CD14-positive monocyte (primary cell): Measurements from ENCODE around the gene PLPP2. TPM values are rescaled to one million over a fixed set of nuclear protein-coding genes. Genes with fewer than 3 reads are reported as not detected.

Source experiments
- DNase-seq, 3 donors: peaks; one replicate each; pipeline ENCODE4 v3.0.0-alpha.2; 2011 to 2022
- H2AFZ ChIP-seq: 2 replicates; pipeline ENCODE4 v1.6.0; 2012; ENCODE audit warnings: mild to moderate bottlenecking, low read depth, low read length, inconsistent platforms; ENCODE audit not compliant: insufficient read depth, poor library complexity, severe bottlenecking
- H3K27ac ChIP-seq, 2 donors: 1 replicate in 1 of 2; 2 replicates in 1 of 2; pipeline ENCODE4 v1.5.1; 2012 to 2013; ENCODE audit warnings: low read length in 2 of 2, control low read depth in 1 of 2, inconsistent platforms in 1 of 2, low read depth in 1 of 2, mild to moderate bottlenecking in 1 of 2
- H3K27me3 ChIP-seq, 2 donors: one replicate each; pipeline versions ENCODE4 v1.6.0 to v1.6.1; 2011 to 2013; ENCODE audit warnings: low read length in 2 of 2; ENCODE audit not compliant: control insufficient read depth in 2 of 2, insufficient read depth in 2 of 2
- H3K36me3 ChIP-seq, 2 donors: replicated peaks in 1 of 2; 1 replicate in 1 of 2; 2 replicates in 1 of 2; pipeline versions ENCODE4 v1.5.1 to v1.6.1; 2012 to 2013; ENCODE audit warnings: low read length in 2 of 2, control low read depth in 1 of 2, inconsistent platforms in 1 of 2, mild to moderate bottlenecking in 1 of 2; ENCODE audit not compliant: insufficient read depth in 2 of 2, control insufficient read depth in 1 of 2
- H3K4me1 ChIP-seq, 2 donors: 1 replicate in 1 of 2; 2 replicates in 1 of 2; pipeline versions ENCODE4 v1.5.1 to v1.6.1; 2012 to 2013; ENCODE audit warnings: low read length in 2 of 2, control low read depth in 1 of 2, inconsistent platforms in 1 of 2, mild to moderate bottlenecking in 1 of 2, moderate library complexity in 1 of 2; ENCODE audit not compliant: insufficient read depth in 2 of 2, control insufficient read depth in 1 of 2
- H3K4me2 ChIP-seq: replicated peaks from 2 replicates; pipeline ENCODE3; 2012; ENCODE audit warnings: low read length, moderate library complexity, mild to moderate bottlenecking; ENCODE audit not compliant: poor library complexity, severe bottlenecking; ENCODE audit errors: extremely low read depth
- H3K4me3 ChIP-seq, 3 experiments: fragments of 200-600 bp in 1 of 3; sonication (generic) in 1 of 3; replicated peaks in 1 of 3; 1 replicate in 2 of 3; 2 replicates in 1 of 3; pipeline ENCODE4 v1.5.1; 2011 to 2013; ENCODE audit warnings: low read length in 3 of 3, mild to moderate bottlenecking in 3 of 3, control low read depth in 2 of 3, low read depth in 2 of 3, inconsistent platforms in 1 of 3, moderate library complexity in 1 of 3
- H3K79me2 ChIP-seq: 2 replicates; pipeline ENCODE4 v1.6.0; 2012; ENCODE audit warnings: mild to moderate bottlenecking, control low read depth, inconsistent platforms, low read length, moderate library complexity; ENCODE audit not compliant: insufficient read depth
- H3K9ac ChIP-seq: 2 replicates; pipeline ENCODE4 v1.6.0; 2017; ENCODE audit warnings: low read length, mild to moderate bottlenecking; ENCODE audit not compliant: insufficient read depth, poor library complexity, severe bottlenecking
- H3K9me3 ChIP-seq, 2 donors: replicated peaks in 1 of 2; 1 replicate in 1 of 2; 2 replicates in 1 of 2; pipeline versions ENCODE4 v1.5.1 to v1.6.1; 2012 to 2013; ENCODE audit warnings: low read length in 2 of 2, control low read depth in 1 of 2; ENCODE audit not compliant: control insufficient read depth in 1 of 2, insufficient read depth in 1 of 2
- H4K20me1 ChIP-seq: 2 replicates; pipeline ENCODE4 v1.6.0; 2012; ENCODE audit warnings: mild to moderate bottlenecking, low read length, control low read depth, moderate library complexity; ENCODE audit not compliant: insufficient read depth
- H3K27ac Mint-ChIP-seq, 7 donors: one replicate each; pipeline ENCODE4 v1.8.0; 2020; ENCODE audit warnings: mild to moderate bottlenecking in 7 of 7, mixed read lengths in 7 of 7, moderate library complexity in 6 of 7, inconsistent platforms in 2 of 7
- H3K27me3 Mint-ChIP-seq, 3 donors: one replicate each; pipeline ENCODE4 v1.8.0; 2021 to 2022; ENCODE audit warnings: low read depth in 3 of 3, mild to moderate bottlenecking in 3 of 3, mixed read lengths in 3 of 3, moderate library complexity in 3 of 3, inconsistent platforms in 1 of 3
- H3K36me3 Mint-ChIP-seq, 2 donors: one replicate each; pipeline ENCODE4 v1.8.0; 2020; ENCODE audit warnings: mixed read lengths in 2 of 2, inconsistent platforms in 1 of 2, mild to moderate bottlenecking in 1 of 2
- H3K4me1 Mint-ChIP-seq: one replicate; pipeline ENCODE4 v1.8.0; 2020; ENCODE audit warnings: mild to moderate bottlenecking, mixed read lengths
- H3K4me3 Mint-ChIP-seq, 2 donors: one replicate each; pipeline ENCODE4 v1.8.0; 2020; ENCODE audit warnings: mild to moderate bottlenecking in 2 of 2, mixed read lengths in 2 of 2, moderate library complexity in 1 of 2
- H3K9me3 Mint-ChIP-seq, 7 donors: one replicate each; pipeline ENCODE4 v1.8.0; 2020 to 2022; ENCODE audit warnings: mixed read lengths in 7 of 7, mild to moderate bottlenecking in 6 of 7, moderate library complexity in 6 of 7, inconsistent platforms in 2 of 7
- WGBS: methylation state at CpG from one replicate; pipeline ENCODE4 v1.1.5; 2013; ENCODE audit warnings: missing lambda C conversion rate; ENCODE audit not compliant: insufficient coverage; 5-methylcytosine and 5-hydroxymethylcytosine counted together
- intact Hi-C, 2 donors: fragments of 100-400 bp; cut with micrococcal nuclease; formaldehyde crosslinking; loops; one replicate each; pipeline versions ENCODE4 v1.15.0 to v1.15.1; 2023
- polyA plus RNA-seq, 3 donors: library from polyadenylated mRNA; depleted of rRNA in 1 of 3; unstranded in 2 of 3; stranded (reverse) in 1 of 3; fragments of 300-500 nt in 2 of 3; fragments of >200 nt in 1 of 3; fragmentation: Illumina TruSeq in 2 of 3; gene quantifications; 1 replicate in 2 of 3; 2 replicates in 1 of 3; pipeline ENCODE4 v1.2.3, GENCODE V29; 2012 to 2021
- TF ChIP-seq, protein P1 (sequence below): fragments of 200-600 bp; IDR thresholded peaks from one replicate; pipeline ENCODE4 v1.8.0; 2022; ENCODE audit warnings: antibody characterized with exemption, mild to moderate bottlenecking

PLPP2 gene
- polyA plus RNA-seq, 3 donors: 0.01 TPM; not detected in 2

DNA sequence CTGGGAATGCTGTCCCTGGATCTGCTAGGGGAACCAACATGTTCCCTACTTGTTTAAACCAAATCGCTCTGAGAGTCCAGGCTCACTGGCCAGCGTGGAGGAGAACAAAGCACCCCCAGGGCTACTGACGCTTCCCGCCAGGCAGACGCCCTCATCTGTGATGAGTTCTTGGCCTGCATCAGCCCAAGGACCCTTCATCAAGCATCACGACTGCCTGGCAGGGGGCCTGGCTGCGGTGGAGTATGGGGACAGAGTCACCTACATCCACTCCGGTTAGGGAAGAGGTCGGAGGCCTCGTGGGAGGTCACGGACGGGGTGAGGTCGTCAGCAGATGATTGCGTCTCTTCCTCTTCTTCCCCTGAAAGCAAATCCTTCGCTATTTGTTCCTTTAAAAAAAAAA is 35.7 kb upstream of the PLPP2 start:
- H3K27me3 Mint-ChIP-seq: peaks cover 0 to 2% (median 1%) of the 10 kb centered on the region in 3 donors
- H3K79me2 ChIP-seq: peaks cover 6% of the 10 kb centered on the region
- H3K9me3 Mint-ChIP-seq: peaks cover 31 to 42% (median 41%) of the 10 kb centered on the region in 7 donors

DNA sequence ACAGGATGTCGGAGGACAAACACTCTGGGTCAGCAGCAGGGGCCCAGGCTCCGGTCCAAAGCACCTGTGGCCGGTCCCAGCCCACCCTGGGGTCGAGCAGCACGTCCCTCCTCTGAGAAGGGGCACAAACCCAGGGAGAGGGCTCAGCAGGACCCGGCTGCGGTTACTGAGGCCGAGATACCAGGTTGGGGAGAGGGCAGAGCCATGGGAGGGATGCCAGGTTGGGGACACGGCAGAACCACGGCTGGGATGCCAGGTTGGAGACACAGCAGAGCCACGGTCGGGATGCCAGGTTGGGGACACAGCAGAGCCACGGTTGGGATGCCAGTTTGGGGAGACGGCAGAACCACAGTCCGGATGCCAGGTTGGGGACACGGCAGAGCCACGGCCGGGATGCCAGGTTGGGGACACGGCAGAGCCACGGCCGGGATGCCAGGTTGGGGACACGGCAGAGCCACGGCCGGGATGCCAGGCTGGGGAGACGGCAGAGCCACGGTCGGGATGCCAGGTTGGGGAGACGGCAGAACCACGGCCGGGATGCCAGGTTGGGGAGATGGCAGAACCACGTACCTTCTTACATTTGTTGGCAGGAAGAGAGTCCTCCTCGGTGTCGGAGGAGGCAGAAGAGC is 34.8 kb upstream of the PLPP2 start:
- peaks cover 2% of the 10 kb centered on the region for H3K79me2 ChIP-seq
- over 99% methylated on average over 33 of the region's 33 CpGs for WGBS

More for the DNA sequence above, 35.7 kb upstream of the PLPP2 start:
- Histone ChIP-seq H3K9me3 (peaks cover 38 to 45% of the 10 kb centered on the region in 2 donors), H3K9ac (no peak overlapping the region), H3K4me2 (no peak overlapping the region), H2AFZ (no peak overlapping the region), H3K27me3 (no peaks in the 10 kb centered on the region), H3K4me3 (no peak overlapping the region), H3K27ac (no peak overlapping the region), H3K36me3 (peaks cover 85 to 98% of the 10 kb centered on the region in 2 donors), H3K4me1 (no peaks in the 10 kb centered on the region), H4K20me1 (peaks cover 54% of the 10 kb centered on the region)
- WGBS: 100% methylated on average over 7 of the region's 15 CpGs
- no peak overlapping the region for H3K4me3 Mint-ChIP-seq
- no peak for DNase-seq
- no peak overlapping the region for H3K27ac Mint-ChIP-seq
- H3K36me3 Mint-ChIP-seq: peaks cover 0 to 62% of the 10 kb centered on the region in 2 donors
- H3K4me1 Mint-ChIP-seq: no peaks in the 10 kb centered on the region
- TF ChIP-seq, protein P1, sequence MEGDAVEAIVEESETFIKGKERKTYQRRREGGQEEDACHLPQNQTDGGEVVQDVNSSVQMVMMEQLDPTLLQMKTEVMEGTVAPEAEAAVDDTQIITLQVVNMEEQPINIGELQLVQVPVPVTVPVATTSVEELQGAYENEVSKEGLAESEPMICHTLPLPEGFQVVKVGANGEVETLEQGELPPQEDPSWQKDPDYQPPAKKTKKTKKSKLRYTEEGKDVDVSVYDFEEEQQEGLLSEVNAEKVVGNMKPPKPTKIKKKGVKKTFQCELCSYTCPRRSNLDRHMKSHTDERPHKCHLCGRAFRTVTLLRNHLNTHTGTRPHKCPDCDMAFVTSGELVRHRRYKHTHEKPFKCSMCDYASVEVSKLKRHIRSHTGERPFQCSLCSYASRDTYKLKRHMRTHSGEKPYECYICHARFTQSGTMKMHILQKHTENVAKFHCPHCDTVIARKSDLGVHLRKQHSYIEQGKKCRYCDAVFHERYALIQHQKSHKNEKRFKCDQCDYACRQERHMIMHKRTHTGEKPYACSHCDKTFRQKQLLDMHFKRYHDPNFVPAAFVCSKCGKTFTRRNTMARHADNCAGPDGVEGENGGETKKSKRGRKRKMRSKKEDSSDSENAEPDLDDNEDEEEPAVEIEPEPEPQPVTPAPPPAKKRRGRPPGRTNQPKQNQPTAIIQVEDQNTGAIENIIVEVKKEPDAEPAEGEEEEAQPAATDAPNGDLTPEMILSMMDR: no peak
- intact Hi-C loops: no loop called here

More for the DNA sequence above, 34.8 kb upstream of the PLPP2 start:
- H3K27ac Mint-ChIP-seq: no peak overlapping the region
- no peak overlapping the region for H3K9ac ChIP-seq
- TF ChIP-seq, protein P1: no peak
- no peaks in the 10 kb centered on the region for H3K4me1 ChIP-seq
- H3K4me1 Mint-ChIP-seq: no peaks in the 10 kb centered on the region
- H3K9me3 Mint-ChIP-seq: peaks cover 29 to 41% (median 35%) of the 10 kb centered on the region in 7 donors
- H3K27me3 Mint-ChIP-seq: peaks cover 0 to 2% (median 1%) of the 10 kb centered on the region in 3 donors
- peaks cover 34 to 37% of the 10 kb centered on the region in 2 donors for H3K9me3 ChIP-seq
- no peak overlapping the region for H3K4me3 ChIP-seq
- no peak for DNase-seq
- intact Hi-C loops: no loop called here
- H3K36me3 Mint-ChIP-seq: peaks cover 6 to 59% of the 10 kb centered on the region in 2 donors
- H4K20me1 ChIP-seq: peaks cover 55% of the 10 kb centered on the region
- no peaks in the 10 kb centered on the region for H3K27me3 ChIP-seq
- peaks cover 82 to 95% of the 10 kb centered on the region in 2 donors for H3K36me3 ChIP-seq
- H3K27ac ChIP-seq: no peak overlapping the region
- no peak overlapping the region for H2AFZ ChIP-seq
- no peak overlapping the region for H3K4me3 Mint-ChIP-seq
- H3K4me2 ChIP-seq: no peak overlapping the region
